GM18508 (cell line): ENCODE results near the gene TMEM139.
"Not testable (repeated sequence)": the region's sequence is repeated elsewhere in the genome, so short reads cannot be mapped to it uniquely, and the experiment has no call there.

Experiments
- ATAC-seq: cut with Tn5 transposase; IDR thresholded peaks from one replicate; pipeline ENCODE4 v1.9.1; 2021; ENCODE audit warnings: moderate number of reproducible peaks; ENCODE audit not compliant: insufficient read depth, unreplicated experiment

The TMEM139 gene

DNA sequence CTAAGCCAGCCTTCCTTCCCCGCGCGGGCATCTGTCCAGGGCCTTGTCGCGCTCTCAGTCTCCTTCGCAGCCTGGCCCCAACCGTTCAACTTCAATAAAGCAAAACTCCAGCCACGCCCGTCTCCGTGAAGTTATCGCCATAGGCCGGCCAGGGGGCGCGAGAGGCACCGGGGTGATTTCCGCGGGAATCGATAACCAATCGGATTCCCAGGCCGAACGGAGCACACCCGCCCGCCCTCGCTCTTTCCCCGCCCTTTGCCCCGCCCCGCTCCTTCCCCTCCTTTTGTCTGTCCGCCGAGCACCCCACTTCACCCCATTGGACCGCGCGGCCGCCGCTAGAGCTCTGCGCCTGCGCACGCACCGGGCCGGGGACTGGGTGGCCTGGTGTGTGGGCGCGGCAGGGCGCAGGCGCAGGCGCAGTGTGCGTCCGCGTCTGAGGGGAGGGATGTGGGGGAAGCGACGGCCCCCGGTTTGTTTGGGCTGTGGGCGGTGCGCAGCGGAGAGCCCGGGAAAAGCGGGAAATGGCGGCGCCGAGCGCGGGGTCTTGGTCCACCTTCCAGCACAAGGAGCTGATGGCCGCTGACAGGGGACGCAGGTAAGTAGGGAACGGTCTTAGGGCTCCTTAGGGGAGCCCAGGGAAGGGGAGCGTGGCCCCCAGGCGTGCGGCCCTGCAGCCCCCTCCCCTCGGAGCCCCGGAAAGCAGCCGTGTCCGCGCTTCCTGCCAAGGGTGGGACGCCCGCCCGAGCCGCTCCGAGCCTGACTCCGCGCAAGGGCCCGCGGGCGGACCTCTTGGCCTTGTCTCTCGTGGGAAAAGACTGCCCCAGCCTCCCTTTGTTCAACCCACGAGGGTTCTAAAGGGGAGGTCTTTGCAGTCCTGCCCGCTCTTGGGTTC lies 3.4 kb downstream of the TMEM139 start, which contains the start of gene CASP2:
Gene CASP2 (plus strand): TSS at position 417 of the 892 bp plus-strand sequence. CDS start 105 bp downstream, at position 522.
- peak; percentile 53 for ATAC-seq

DNA sequence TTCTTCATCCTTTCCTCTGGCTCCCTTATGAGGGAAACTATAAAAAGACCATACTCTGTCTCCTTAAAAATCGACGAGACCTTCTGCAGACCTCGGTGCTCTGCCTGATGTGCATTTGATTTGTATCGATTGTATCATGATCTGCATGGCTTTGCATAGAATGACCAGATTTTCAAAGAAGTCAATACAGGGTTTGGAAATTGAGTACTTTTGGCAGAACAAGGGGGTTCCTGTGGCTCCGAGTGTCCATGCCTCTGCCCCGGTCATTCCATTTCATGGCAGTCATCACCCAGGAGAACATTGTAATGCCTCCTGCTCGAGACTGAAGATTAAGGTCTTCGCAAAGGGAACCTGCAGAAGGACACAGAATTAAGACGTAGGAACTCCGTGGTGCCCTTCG lies 4.1 kb downstream of the TMEM139 start:
- ATAC-seq: no peak

DNA sequence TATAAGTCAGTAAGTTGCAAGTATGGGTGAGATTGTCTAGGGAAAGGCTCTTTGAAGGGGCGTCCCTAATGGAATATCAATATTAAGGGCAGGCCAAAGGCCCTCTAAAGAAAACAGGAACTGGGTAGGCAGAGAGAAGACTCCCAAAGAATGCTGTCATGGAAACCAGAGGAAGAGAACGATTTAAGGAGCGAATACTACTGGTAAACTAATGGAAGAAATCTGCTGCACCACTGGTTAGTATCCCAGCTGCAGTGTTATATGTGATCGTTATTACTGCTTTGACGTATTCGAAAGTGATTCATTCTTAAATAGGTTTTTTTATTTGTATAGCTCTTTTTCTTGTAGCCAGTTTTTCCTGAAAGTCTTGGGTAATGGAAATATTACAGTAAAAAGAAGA lies 4.7 kb downstream of the TMEM139 start:
- no peak for ATAC-seq

DNA sequence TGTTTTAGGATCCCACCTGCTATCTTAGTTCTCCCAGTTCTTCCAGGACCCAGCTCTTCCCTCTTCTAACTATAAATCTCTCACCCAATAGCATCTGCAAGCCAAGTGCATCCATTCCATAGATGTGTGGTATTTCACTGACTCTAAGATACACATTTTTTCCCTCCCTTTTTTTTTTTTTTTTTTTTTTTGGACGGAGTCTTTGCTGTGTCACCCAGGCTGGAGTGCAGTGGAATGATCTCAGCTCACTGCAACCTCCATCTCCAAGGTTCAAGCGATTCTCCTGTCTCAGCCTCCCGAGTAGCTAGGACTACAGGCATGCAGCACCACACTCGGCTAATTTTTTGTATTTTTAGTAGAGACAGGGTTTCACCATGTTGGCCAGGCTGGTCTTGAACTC lies 5.1 kb downstream of the TMEM139 start:
- ATAC-seq: not testable (repeated sequence)

DNA sequence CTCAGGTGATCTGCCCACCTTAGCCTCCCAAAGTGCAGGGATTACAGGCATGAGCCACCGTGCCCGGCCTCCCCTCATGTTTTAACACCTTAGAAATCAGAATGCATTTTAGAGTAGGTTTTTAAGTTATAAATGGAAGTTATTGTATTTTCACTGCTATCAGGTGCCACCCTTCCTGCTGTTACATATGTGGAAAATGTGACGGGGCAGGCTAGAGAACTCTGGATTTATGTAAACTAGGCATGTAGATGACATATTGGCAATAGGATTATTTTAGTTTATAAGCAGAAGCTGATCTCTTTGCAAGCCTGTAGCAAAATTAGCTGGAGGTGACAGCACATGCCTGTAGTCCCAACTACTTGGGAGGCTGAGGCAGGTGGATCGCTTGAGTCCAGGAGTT lies 5.5 kb downstream of the TMEM139 start:
- ATAC-seq: no peak

DNA sequence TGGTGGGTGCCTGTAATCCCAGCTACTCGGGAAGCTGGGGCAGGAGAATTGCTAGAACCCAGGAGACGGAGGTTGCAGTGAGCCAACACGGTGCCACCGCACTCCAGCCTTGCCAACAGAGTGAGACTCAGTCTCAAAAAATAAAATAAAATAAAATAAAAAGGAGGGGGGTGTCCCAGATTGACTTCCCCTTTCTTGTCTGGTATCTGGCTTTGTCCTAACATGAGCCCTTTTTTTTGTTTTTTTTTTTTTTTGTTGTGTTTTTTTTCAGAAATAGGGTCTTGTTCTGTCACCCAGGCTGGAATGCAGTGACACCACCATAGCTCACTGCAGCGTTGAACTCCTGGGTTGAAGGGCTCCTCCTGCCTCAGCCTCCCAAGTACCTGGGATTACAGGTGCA lies 8.1 kb downstream of the TMEM139 start:
- ATAC-seq: no peak

DNA sequence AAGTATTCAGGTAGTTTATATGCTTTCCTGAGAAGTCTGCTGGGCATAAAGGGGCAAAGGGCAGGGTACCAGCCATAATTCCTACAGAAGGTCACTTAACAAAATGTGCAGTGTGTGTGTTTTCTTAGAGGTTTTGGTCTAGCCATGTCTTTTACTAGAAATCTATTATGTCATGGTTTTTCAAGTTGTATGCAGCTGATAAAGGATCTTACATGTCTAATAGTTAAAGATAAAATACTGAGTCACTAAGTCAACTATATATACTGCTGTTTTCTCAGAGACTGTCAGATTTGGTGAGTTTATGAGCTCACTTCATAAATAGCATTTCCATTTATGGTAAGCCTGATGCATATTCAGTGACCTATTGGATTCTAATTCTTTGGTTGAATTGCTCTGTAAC lies 11.1 kb downstream of the TMEM139 start:
- ATAC-seq: no peak

DNA sequence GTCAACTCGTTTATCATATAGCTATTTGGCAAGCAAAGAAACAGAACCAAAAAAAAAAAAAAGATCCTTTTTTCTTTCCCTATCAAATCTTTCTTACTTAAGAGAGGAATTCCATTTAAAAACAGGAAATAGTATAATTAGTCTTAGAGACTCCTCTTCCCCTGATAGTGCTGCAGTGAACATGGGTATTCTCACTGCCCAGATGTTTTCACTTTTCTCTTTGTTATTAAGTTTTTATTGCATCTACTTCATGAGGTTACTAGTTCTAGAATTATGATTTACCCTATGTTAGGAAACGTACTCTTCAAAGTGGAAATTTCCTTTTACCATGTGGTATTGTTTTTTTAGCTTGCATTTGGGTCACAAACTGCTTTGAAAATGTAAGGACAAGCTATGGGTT lies 11.9 kb downstream of the TMEM139 start:
- no peak for ATAC-seq

DNA sequence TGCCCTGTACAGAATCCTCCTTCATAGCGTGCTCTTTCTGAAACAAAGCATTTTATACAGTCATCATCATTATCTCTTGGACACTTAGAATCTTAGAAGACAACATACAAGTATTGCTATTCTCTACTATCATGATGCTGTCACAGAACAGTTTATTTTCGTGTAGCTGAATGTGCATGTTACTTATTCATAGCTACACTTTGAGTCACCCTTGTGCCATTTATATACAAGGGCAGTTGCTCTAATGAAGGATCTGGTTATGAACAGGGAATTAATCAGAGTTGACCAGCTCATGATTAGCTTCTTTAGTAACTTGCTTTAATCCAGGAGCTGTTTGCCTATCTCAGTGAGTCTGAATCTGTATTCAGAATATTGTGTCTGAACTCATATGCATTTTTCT lies 14.6 kb downstream of the TMEM139 start:
- no peak for ATAC-seq

DNA sequence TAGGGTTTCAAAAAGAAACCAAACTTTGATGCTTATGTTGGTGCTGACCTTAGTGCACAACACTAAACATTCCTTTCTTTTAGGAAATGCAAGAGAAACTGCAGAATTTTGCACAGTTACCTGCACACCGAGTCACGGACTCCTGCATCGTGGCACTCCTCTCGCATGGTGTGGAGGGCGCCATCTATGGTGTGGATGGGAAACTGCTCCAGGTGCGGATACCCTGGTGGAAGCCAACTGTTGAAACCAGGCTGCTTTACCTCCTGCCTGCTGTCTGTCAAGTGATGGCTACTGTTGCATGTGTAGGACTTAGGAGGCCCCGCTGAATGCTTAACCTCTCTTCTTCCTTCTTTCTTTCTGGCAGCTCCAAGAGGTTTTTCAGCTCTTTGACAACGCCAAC lies 15.1 kb downstream of the TMEM139 start:
- no peak for ATAC-seq

DNA sequence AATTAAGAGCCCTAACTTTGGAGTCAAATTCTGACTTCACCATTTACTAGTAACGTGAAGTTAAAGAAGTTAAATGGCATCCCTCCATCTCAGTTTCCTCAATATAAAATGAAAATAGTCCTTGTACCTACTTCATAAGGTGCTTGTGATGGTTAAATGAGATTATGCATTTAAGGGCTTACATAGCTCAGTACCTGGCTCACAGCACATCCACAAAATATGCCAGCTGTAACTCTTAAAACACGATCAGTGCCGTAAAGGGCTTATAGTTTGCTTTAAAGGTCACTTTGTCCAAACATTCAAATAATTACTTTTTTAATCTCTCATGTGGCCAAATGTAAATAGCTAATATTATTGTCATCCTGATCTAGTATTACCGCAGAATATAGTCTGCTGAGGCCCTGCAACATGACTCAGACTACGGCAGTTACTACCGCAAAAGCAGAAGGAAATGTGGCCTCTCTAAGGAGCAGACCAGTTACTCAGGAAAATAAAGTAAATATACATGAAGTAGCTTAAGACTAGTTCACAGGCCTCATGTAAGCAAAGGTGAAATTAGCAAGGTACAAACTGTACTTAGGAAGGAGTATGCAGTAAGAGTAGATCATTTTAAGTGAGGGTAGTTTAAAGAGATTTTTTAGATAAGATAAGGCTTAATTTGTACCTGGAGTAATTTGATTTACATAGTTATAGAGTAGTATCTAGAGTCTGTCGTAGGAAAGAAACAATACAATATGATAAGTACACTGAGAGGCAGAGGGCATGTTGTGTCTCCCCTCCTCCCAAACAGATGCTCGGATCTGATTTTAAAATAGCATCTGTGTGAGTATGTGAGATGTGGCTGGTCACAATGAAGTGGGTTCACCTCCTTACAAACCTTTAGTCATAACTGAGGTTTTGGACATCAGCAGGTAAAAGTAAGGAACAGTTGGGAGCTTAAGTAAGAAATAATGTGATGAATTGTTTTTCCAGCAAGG lies 16.5 kb downstream of the TMEM139 start:
- no peak for ATAC-seq

DNA sequence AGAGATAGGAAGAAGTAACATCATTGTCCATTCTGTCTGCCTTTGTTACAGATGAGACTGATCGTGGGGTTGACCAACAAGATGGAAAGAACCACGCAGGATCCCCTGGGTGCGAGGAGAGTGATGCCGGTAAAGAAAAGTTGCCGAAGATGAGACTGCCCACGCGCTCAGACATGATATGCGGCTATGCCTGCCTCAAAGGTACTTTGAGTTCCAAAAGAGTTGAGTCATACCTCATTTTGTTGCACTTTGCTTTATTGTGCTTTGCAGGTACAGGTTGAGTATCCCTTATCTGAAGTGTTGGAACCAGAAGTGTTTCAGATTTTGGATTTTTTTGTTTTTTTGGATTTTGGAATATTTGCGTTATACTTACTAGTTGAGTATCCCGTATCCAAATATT lies 19.0 kb downstream of the TMEM139 start:
- ATAC-seq: no peak

DNA sequence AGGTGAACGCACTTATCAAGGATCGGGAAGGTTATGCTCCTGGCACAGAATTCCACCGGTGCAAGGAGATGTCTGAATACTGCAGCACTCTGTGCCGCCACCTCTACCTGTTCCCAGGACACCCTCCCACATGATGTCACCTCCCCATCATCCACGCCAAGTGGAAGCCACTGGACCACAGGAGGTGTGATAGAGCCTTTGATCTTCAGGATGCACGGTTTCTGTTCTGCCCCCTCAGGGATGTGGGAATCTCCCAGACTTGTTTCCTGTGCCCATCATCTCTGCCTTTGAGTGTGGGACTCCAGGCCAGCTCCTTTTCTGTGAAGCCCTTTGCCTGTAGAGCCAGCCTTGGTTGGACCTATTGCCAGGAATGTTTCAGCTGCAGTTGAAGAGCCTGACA lies 20.2 kb downstream of the TMEM139 start:
- ATAC-seq: no peak

DNA sequence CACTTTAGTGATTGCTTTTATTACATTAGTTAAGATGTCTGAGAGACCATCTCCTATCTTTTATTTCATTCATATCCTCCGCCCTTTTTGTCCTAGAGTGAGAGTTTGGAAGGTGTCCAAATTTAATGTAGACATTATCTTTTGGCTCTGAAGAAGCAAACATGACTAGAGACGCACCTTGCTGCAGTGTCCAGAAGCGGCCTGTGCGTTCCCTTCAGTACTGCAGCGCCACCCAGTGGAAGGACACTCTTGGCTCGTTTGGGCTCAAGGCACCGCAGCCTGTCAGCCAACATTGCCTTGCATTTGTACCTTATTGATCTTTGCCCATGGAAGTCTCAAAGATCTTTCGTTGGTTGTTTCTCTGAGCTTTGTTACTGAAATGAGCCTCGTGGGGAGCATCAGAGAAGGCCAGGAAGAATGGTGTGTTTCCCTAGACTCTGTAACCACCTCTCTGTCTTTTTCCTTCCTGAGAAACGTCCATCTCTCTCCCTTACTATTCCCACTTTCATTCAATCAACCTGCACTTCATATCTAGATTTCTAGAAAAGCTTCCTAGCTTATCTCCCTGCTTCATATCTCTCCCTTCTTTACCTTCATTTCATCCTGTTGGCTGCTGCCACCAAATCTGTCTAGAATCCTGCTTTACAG lies 20.8 kb downstream of the TMEM139 start:
- no peak for ATAC-seq

DNA sequence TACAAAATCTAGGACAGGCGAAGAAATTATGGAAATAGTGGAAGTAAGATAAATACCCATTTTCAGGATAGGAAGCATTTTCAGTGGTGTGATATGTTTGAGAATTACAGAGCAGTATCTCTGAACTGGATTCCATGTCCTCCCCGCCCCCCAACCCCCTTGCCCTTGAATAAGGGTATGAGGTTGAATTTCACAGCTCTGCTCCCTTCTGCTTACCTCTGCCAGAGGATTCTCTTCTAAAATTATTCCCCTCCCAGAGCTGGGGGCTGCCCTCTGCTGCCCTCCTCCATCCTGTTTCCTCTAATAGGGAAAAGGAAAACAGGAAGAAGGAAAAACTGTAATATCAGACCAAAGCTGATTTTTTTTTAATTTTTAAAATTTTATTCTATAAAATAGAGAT lies 23.9 kb downstream of the TMEM139 start:
- ATAC-seq: no peak

DNA sequence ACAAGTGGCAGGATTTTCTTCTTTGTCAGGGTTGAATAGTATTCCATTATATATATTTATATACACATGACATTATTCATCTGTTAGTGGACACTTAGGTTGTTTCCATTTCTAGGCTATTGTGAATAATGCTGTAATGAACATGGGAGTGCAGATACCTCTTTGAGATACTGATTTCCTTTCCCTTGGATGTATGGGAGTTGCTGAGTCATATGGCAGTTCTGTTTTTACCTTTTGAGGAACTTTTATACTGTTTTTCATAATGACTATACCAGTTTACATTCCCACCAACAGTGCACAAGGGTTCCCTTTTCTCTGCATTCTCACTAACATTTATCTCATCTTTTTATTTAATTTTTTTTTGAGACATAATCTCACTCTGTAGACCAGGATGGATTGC lies 29.4 kb downstream of the TMEM139 start:
- no peak for ATAC-seq

DNA sequence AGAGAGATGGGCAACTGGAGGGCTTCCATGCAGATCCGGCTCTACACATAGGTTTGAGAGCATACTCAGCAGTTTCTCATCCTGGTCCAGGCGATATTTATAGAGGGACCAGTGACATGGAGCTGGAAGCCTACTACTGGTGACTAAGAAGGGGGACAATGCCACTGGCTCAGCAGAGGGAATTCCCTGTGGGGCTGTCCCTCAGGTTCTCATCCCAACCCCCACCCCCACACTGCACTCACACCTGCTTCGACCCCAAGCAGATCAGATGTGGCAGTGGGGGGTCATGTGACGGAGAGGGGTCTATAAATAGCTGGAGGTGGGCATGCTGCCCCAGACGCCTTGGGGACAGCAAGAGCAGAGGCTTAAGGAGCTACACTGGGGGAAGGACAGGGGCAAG lies 31.0 kb downstream of the TMEM139 start, which contains the start of gene CLCN1:
Gene CLCN1 (plus strand): TSS at position 336 of the 400 bp plus-strand sequence. CDS start 102 bp downstream, outside the sequence.
- no peak for ATAC-seq

DNA sequence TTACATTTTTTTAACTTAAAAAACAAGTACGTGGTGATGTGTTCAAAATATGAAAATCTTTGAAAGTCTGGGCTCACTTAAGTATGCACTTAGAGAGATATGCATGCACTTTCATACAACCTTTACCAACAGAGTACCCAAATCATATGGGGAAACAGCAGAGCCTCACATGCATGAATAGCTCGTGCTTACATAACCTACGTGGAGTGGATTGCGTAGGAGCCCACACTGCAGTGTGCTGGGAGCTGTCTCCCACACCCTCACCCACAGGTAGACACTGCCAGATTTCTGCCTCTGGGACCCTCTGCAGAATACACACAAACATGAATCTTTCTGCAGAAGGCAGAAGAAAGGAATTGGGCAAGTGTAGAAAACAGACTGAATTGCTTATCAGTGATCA lies 31.7 kb downstream of the TMEM139 start:
- no peak for ATAC-seq

DNA sequence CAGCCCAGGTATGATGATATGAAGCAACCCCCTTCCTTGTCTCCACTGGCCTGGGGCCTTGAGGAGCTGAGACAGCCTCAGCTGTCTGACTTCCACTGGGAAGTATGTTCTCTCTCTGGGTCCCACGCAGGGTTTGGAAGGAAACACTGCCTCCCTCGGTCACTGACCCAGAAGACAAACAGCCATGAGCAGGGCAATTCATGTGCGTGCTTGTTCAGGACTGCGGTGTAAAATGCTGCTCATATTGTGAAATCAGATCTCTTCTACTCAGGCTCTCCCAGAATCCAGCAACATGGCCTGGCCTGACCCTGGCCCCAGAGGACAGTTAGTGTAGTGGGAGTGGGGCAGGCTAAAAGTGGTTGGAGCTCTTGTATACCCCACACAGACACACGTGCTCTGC lies 33.9 kb downstream of the TMEM139 start:
- ATAC-seq: no peak

DNA sequence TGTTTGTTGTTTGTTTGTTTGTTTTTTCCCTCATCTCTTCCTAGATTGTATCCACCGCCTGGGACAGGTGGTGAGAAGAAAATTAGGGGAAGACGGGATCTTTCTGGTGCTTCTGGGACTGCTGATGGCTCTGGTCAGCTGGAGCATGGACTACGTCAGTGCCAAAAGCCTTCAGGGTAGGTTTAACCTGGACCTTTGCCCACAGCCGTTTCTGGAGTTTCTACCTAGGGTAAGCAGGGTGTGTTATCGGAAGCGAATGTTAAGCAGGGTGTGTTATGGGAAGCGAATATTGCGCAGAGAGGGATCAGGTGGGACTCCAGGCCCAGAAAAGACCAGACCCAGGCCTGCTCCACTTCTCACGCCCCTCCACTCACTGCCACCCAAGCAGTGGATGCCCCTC lies 35.9 kb downstream of the TMEM139 start:
- ATAC-seq: no peak
